Ectodermal cell (in vitro differentiated cells): ENCODE results near the gene SLC22A17.
"Not testable (repeated sequence)": the region's sequence is repeated elsewhere in the genome, so short reads cannot be mapped to it uniquely, and the experiment has no call there.

Experiments used
- H3K27ac ChIP-seq: 2 replicates; pipeline ENCODE4 v1.7.0; 2013; ENCODE audit warnings: mild to moderate bottlenecking, low read depth, low read length; ENCODE audit not compliant: insufficient read depth, poor library complexity, severe bottlenecking
- H3K27me3 ChIP-seq: 2 replicates; pipeline ENCODE4 v1.7.0; 2013; ENCODE audit warnings: mild to moderate bottlenecking, low read length; ENCODE audit not compliant: insufficient read depth, control insufficient read depth, poor library complexity, severe bottlenecking
- H3K36me3 ChIP-seq: one replicate; pipeline ENCODE4 v1.7.0; 2013; ENCODE audit warnings: low read length; ENCODE audit not compliant: control insufficient read depth, insufficient read depth
- H3K4me1 ChIP-seq: one replicate; pipeline ENCODE4 v1.7.0; 2013; ENCODE audit warnings: low read length; ENCODE audit not compliant: control insufficient read depth, insufficient read depth
- H3K4me3 ChIP-seq: 2 replicates; pipeline ENCODE4 v1.7.0; 2013; ENCODE audit warnings: low read depth, low read length, control low read depth; ENCODE audit not compliant: insufficient read depth
- H3K9me3 ChIP-seq: 2 replicates; pipeline ENCODE4 v1.7.0; 2013; ENCODE audit warnings: mild to moderate bottlenecking, low read length, moderate library complexity; ENCODE audit not compliant: control insufficient read depth
- WGBS, 2 experiments: methylation state at CpG; one replicate each; pipeline ENCODE4 v1.1.7; 2013; ENCODE audit warnings: missing lambda C conversion rate in 2 of 2; 5-methylcytosine and 5-hydroxymethylcytosine counted together

SLC22A17 gene

GRCh38 chr14:23344481-23344880 is 8.2 kb downstream of the SLC22A17 start:
- Histone ChIP-seq H3K27ac (no peak overlapping the region), H3K27me3 (no peaks in the 10 kb centered on the region), H3K36me3 (no peaks in the 10 kb centered on the region), H3K9me3 (no peaks in the 10 kb centered on the region), H3K4me1 (no peaks in the 10 kb centered on the region), H3K4me3 (no peak overlapping the region)
- WGBS, 2 experiments, result 85 to 87% methylated on average over 3 of the region's 3 CpGs

GRCh38 chr14:23339506-23340268 is 13.0 kb downstream of the SLC22A17 start:
- WGBS, 2 experiments, result 87 to 88% methylated on average over 1 of the region's 1 CpG
- Histone ChIP-seq H3K27ac (no peak overlapping the region), H3K4me1 (no peaks in the 10 kb centered on the region), H3K9me3 (peaks cover 3% of the 10 kb centered on the region), H3K27me3 (no peaks in the 10 kb centered on the region), H3K4me3 (no peak overlapping the region), H3K36me3 (no peaks in the 10 kb centered on the region)

GRCh38 chr14:23335623-23336022 is 17.1 kb downstream of the SLC22A17 start:
- Histone ChIP-seq H3K27me3 (no peaks in the 10 kb centered on the region), H3K9me3 (peaks cover 3% of the 10 kb centered on the region), H3K27ac (no peak overlapping the region), H3K4me1 (no peaks in the 10 kb centered on the region), H3K4me3 (no peak overlapping the region), H3K36me3 (no peaks in the 10 kb centered on the region)
- 95 to 96% methylated on average over 5 of the region's 5 CpGs for WGBS, 2 experiments

- H3K27me3 ChIP-seq, result no peaks in the 10 kb centered on the region
- H3K4me3 ChIP-seq, result no peak overlapping the region
- H3K4me1 ChIP-seq, result peaks cover 2% of the 10 kb centered on the region
- H3K27ac ChIP-seq, result no peak overlapping the region
- WGBS, 2 experiments, result 53 to 55% methylated on average over 4 of the region's 4 CpGs
- peaks cover 22% of the 10 kb centered on the region for H3K36me3 ChIP-seq
- H3K9me3 ChIP-seq, result no peaks in the 10 kb centered on the region
Observed at GRCh38 chr14:23327947-23328744, 24.5 kb downstream of the SLC22A17 start.

GRCh38 chr14:23326491-23327332 is 26.0 kb downstream of the SLC22A17 start:
- Histone ChIP-seq H3K27me3 (no peaks in the 10 kb centered on the region), H3K27ac (no peak overlapping the region), H3K4me3 (no peak overlapping the region), H3K9me3 (no peaks in the 10 kb centered on the region), H3K4me1 (peaks cover 4% of the 10 kb centered on the region), H3K36me3 (peaks cover 26% of the 10 kb centered on the region)
- 89 to 92% methylated on average over 13 of the region's 13 CpGs for WGBS, 2 experiments

- H3K36me3 ChIP-seq, result peaks cover 26% of the 10 kb centered on the region
- WGBS, 2 experiments, result 96 to 100% methylated on average over 4 of the region's 5 CpGs
- H3K4me3 ChIP-seq, H3K4me1 ChIP-seq, H3K27me3 ChIP-seq, H3K27ac ChIP-seq, H3K9me3 ChIP-seq: not testable (repeated sequence)
Observed at GRCh38 chr14:23325746-23326145, 26.9 kb downstream of the SLC22A17 start.

GRCh38 chr14:23324993-23325392 is 27.7 kb downstream of the SLC22A17 start:
- Histone ChIP-seq H3K4me1 (peaks cover 8% of the 10 kb centered on the region), H3K27ac (no peak overlapping the region), H3K36me3 (peaks cover 26% of the 10 kb centered on the region), H3K9me3 (no peaks in the 10 kb centered on the region), H3K4me3 (no peak overlapping the region), H3K27me3 (no peaks in the 10 kb centered on the region)
- 94 to 96% methylated on average over 4 to 6 of the region's 7 CpGs for WGBS, 2 experiments

DNA sequence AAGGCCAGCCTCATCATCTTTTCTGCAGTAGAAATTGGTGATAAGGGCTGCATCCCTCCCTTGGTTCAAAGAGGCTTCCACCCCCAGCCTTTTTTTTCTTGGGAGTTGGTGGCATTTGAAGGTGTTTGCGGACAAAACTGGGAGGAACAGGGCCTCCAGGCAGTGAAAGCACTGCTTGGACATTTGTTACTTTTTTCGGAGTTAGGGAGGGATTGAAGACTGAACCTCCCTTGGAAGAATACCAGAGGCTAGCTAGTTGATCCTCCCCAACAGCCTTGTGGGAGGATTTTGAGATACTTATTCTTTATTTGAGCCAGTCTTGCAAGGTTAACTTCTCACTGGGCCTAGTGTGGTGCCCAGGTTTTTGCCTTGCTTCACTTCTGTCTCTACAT is 28.2 kb downstream of the SLC22A17 start:
- Histone ChIP-seq H3K4me3 (no peak overlapping the region), H3K4me1 (peaks cover 9% of the 10 kb centered on the region), H3K27ac (no peak overlapping the region), H3K36me3 (peaks cover 26% of the 10 kb centered on the region), H3K27me3 (no peaks in the 10 kb centered on the region), H3K9me3 (no peaks in the 10 kb centered on the region)
- WGBS, 2 experiments, result 89 to 98% methylated on average over 2 of the region's 2 CpGs

DNA sequence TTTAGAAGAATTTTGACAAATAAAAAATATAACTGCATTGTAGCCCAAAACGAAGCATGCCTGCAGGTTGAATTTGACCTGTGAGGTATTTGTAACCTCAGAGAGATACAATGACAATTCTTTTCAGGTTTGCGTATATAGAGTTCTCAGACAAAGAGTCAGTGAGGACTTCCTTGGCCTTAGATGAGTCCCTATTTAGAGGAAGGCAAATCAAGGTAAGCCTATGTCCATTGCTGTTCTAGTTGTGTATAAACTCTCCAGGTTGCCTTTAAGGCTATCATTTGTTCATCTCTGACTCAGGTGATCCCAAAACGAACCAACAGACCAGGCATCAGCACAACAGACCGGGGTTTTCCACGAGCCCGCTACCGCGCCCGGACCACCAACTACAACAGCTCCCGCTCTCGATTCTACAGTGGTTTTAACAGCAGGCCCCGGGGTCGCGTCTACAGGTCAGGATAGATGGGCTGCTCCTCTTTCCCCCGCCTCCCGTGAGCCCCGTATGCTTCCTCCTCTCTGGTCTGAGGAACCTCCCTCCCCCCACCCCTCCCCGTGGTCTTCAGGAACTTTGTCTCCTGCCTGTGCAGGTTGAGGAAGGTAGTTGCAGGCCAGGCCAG is 28.7 kb downstream of the SLC22A17 start:
- H3K27me3 ChIP-seq, result no peaks in the 10 kb centered on the region
- H3K4me3 ChIP-seq, result no peak overlapping the region
- no peak overlapping the region for H3K27ac ChIP-seq
- H3K9me3 ChIP-seq, result no peaks in the 10 kb centered on the region
- 94 to 97% methylated on average over 17 to 18 of the region's 18 CpGs for WGBS, 2 experiments
- H3K4me1 ChIP-seq, result peaks cover 9% of the 10 kb centered on the region
- H3K36me3 ChIP-seq, result peaks cover 26% of the 10 kb centered on the region
